ENCODE results near the gene SOX9. TPM values are rescaled to one million over a fixed set of nuclear protein-coding genes. Genes with fewer than 3 reads are reported as not detected.

The SOX9 gene
- total RNA-seq = 10 to 100 TPM in 2 of 3 donors, 1 to 10 TPM in 1; 3.0 to 47.7 (median 15.7) TPM

DNA sequence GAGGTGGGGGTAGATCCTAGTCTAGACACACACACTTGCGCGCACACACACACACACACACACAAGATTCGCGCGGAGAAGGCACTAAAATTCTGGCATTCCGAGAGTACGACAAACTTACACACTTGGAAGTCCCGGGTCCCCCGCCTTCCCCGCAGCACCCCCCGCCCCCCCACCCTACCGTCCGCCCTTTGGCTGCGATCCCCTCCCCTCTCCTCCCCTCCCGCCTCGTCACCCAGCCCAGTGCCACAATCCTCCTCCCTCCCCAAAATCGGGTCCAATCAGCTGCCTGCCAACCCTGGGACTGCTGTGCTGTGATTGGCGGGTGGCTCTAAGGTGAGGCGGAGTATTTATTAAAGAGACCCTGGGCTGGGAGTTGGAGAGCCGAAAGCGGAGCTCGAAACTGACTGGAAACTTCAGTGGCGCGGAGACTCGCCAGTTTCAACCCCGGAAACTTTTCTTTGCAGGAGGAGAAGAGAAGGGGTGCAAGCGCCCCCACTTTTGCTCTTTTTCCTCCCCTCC is at the start of gene SOX9:
TSS of gene SOX9 (plus strand) at position 379 of the 522 bp plus-strand sequence. CDS start 372 bp downstream, outside the sequence.
- H3K36me3 ChIP-seq = no peaks in the 10 kb centered on the region
- TF ChIP-seq POLR2AphosphoS5 (IDR thresholded peaks at IDR 0.05) = peak in 2 of 3 donors; percentile 58 to 91
- TF ChIP-seq CTCF (IDR thresholded peaks at IDR 0.05) = no peak
- TF ChIP-seq POLR2A (IDR thresholded peaks at IDR 0.05) = peak; percentile 94
- peak within 1 kb of the TSS; percentile 53 to 85 (median 73) for H3K4me3 ChIP-seq
- intact Hi-C loops (cut with DNase I; ENCODE audit: low total_unique reads) = loop anchor here (10.0 kb wide), 1 partner anchor 326 kb away; no protein-coding TSS in a partner anchor
- no peaks in the 10 kb centered on the region for H3K4me1 ChIP-seq
- no peaks in the 10 kb centered on the region for H3K9me3 ChIP-seq
- peak within 1 kb of the TSS; percentile 87 to 93 for H3K27ac ChIP-seq
- H3K27me3 ChIP-seq = peaks cover 0 to 20% of the 10 kb centered on the region in 2 donors
- peak; percentile 91 to 97 for DNase-seq (ENCODE audit: low spot score in 2 of 2)

- DNase-seq (ENCODE audit: low spot score in 2 of 2) = no peak
- H3K36me3 ChIP-seq = no peaks in the 10 kb centered on the region
- no peak overlapping the region for H3K4me3 ChIP-seq
- no peak for TF ChIP-seq POLR2AphosphoS5 (IDR thresholded peaks at IDR 0.05)
- TF ChIP-seq POLR2A (IDR thresholded peaks at IDR 0.05) = no peak
- no peak overlapping the region for H3K27ac ChIP-seq
- intact Hi-C loops (cut with DNase I; ENCODE audit: low total_unique reads) = loop anchor here (1.0 kb wide), 1 partner anchor 16 kb away; no protein-coding TSS in a partner anchor
- no peaks in the 10 kb centered on the region for H3K4me1 ChIP-seq
- H3K27me3 ChIP-seq = no peaks in the 10 kb centered on the region
- H3K9me3 ChIP-seq = no peaks in the 10 kb centered on the region
These were observed 49.5 kb upstream of the SOX9 start for GRCh38 chr17:72071330-72071729.

GRCh38 chr17:72075995-72076677 is 44.7 kb upstream of the SOX9 start:
- Histone ChIP-seq H3K4me3 (no peak overlapping the region), H3K27ac (no peak overlapping the region), H3K4me1 (no peaks in the 10 kb centered on the region), H3K36me3 (no peaks in the 10 kb centered on the region), H3K9me3 (no peaks in the 10 kb centered on the region), H3K27me3 (no peaks in the 10 kb centered on the region)
- TF ChIP-seq CTCF (IDR thresholded peaks at IDR 0.05) (no peak), POLR2AphosphoS5 (IDR thresholded peaks at IDR 0.05) (no peak), POLR2A (IDR thresholded peaks at IDR 0.05) (no peak)
- DNase-seq (ENCODE audit: low spot score in 2 of 2) = no peak
- intact Hi-C loops (cut with DNase I; ENCODE audit: low total_unique reads) = no loop called here

- H3K4me3 ChIP-seq = no peak overlapping the region
- intact Hi-C loops (cut with DNase I; ENCODE audit: low total_unique reads) = no loop called here
- no peak for TF ChIP-seq CTCF (IDR thresholded peaks at IDR 0.05)
- TF ChIP-seq POLR2A (IDR thresholded peaks at IDR 0.05) = no peak
- no peak for TF ChIP-seq POLR2AphosphoS5 (IDR thresholded peaks at IDR 0.05)
- no peak for DNase-seq (ENCODE audit: low spot score in 2 of 2)
- H3K27ac ChIP-seq = no peak overlapping the region
- H3K9me3 ChIP-seq = no peaks in the 10 kb centered on the region
- no peaks in the 10 kb centered on the region for H3K4me1 ChIP-seq
- no peaks in the 10 kb centered on the region for H3K36me3 ChIP-seq
- no peaks in the 10 kb centered on the region for H3K27me3 ChIP-seq
These were observed 44.2 kb upstream of the SOX9 start for GRCh38 chr17:72076678-72077030.

DNA sequence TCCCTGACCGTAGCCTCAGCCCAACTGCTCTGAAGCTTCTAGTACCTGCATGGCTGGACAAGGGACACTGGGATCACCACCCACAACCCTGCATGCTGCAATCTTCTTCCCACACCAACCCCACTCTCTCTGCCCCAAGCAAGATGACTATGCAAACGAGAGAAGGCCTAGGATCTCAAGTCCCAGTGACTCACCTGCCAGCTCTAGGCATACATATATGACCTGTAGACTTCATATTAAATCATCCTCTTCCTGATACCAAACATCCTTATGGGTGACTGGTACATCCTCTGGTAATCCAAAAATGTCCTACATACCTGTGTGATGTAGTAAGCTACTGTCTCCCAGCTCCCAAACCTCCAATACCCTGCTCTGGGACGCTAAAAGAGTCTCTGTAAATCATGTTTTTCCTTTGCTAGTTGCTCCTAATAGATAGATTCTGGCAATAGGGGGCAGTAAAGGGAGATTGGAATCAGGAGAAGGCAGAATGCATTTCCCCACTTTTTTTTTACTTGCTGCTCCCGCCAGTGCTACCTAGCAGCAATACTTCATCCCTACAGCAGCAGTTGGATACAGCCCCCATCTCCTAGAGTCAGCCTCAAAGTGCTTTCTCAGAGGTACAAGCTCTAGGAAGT is 43.4 kb upstream of the SOX9 start:
- Histone ChIP-seq H3K4me1 (no peaks in the 10 kb centered on the region), H3K27ac (no peak overlapping the region), H3K4me3 (no peak overlapping the region), H3K36me3 (no peaks in the 10 kb centered on the region), H3K27me3 (no peaks in the 10 kb centered on the region), H3K9me3 (no peaks in the 10 kb centered on the region)
- no peak for TF ChIP-seq CTCF (IDR thresholded peaks at IDR 0.05)
- TF ChIP-seq POLR2AphosphoS5 (IDR thresholded peaks at IDR 0.05) = no peak
- TF ChIP-seq POLR2A (IDR thresholded peaks at IDR 0.05) = no peak
- intact Hi-C loops (cut with DNase I; ENCODE audit: low total_unique reads) = no loop called here
- DNase-seq (ENCODE audit: low spot score in 2 of 2) = no peak

All from breast epithelium (tissue), 4 donors.